H9 (cell line): ENCODE results near the gene PIK3CD. TPM values are rescaled to one million over a fixed set of nuclear protein-coding genes. Genes with fewer than 3 reads are reported as not detected.

Source experiments
- DNase-seq: peaks from one replicate; pipeline ENCODE4 v3.0.0-alpha.2; 2017
- H2AFZ ChIP-seq: one replicate; pipeline ENCODE4 v1.6.1; 2013; ENCODE audit warnings: mild to moderate bottlenecking, low read length, control low read depth, moderate library complexity
- H2AK5ac ChIP-seq: 2 replicates; pipeline ENCODE4 v1.6.1; 2013; ENCODE audit warnings: low read length, control low read depth, mixed read lengths; ENCODE audit not compliant: insufficient read length
- H2BK120ac ChIP-seq: one replicate; pipeline ENCODE4 v1.6.1; 2013; ENCODE audit warnings: low read depth, mild to moderate bottlenecking, low read length, control low read depth, inconsistent platforms; ENCODE audit not compliant: poor library complexity, severe bottlenecking
- H2BK12ac ChIP-seq: 2 replicates; pipeline ENCODE4 v1.6.1; 2013; ENCODE audit warnings: low read length, control low read depth, mixed read lengths, low read depth; ENCODE audit not compliant: insufficient read length
- H2BK15ac ChIP-seq: 2 replicates; pipeline ENCODE4 v1.6.1; 2013; ENCODE audit warnings: low read depth, low read length, control low read depth
- H2BK20ac ChIP-seq: one replicate; pipeline ENCODE4 v1.6.1; 2013; ENCODE audit warnings: low read depth, mild to moderate bottlenecking, low read length, control low read depth, inconsistent platforms; ENCODE audit not compliant: poor library complexity, severe bottlenecking
- H2BK5ac ChIP-seq: 2 replicates; pipeline ENCODE4 v1.6.1; 2013; ENCODE audit warnings: low read length, control low read depth, mixed read lengths; ENCODE audit not compliant: insufficient read length
- H3K14ac ChIP-seq: 2 replicates; pipeline ENCODE4 v1.6.1; 2013; ENCODE audit warnings: low read length, control low read depth; ENCODE audit not compliant: insufficient read depth
- H3K18ac ChIP-seq: 2 replicates; pipeline ENCODE4 v1.6.1; 2013; ENCODE audit warnings: low read depth, mild to moderate bottlenecking, mixed read lengths, low read length, control low read depth; ENCODE audit not compliant: insufficient read length
- H3K23ac ChIP-seq: 2 replicates; pipeline ENCODE4 v1.6.1; 2013; ENCODE audit warnings: low read length, control low read depth, mixed read lengths, low read depth; ENCODE audit not compliant: insufficient read length
- H3K23me2 ChIP-seq: 2 replicates; pipeline ENCODE4 v1.6.1; 2013; ENCODE audit warnings: low read depth, mild to moderate bottlenecking, mixed read lengths, low read length, control low read depth; ENCODE audit not compliant: insufficient read length, poor library complexity, severe bottlenecking
- H3K27ac ChIP-seq: 2 replicates; pipeline ENCODE4 v1.5.1; 2013; ENCODE audit warnings: low read length, control low read depth, mixed read lengths, low read depth; ENCODE audit not compliant: insufficient read length
- H3K27me3 ChIP-seq: 2 replicates; pipeline ENCODE4 v1.6.1; 2013; ENCODE audit warnings: low read length, control low read depth, inconsistent platforms; ENCODE audit not compliant: insufficient read depth
- H3K4ac ChIP-seq: 2 replicates; pipeline ENCODE4 v1.6.1; 2013; ENCODE audit warnings: low read depth, mild to moderate bottlenecking, control low read depth, inconsistent platforms, low read length, moderate library complexity
- H3K4me1 ChIP-seq: 2 replicates; pipeline ENCODE4 v1.6.1; 2013; ENCODE audit warnings: low read length, control low read depth, inconsistent platforms; ENCODE audit not compliant: insufficient read depth
- H3K4me2 ChIP-seq: 2 replicates; pipeline ENCODE4 v1.6.1; 2013; ENCODE audit warnings: low read length, control low read depth, mixed read lengths; ENCODE audit not compliant: insufficient read length, insufficient read depth
- H3K56ac ChIP-seq: 2 replicates; pipeline ENCODE4 v1.6.1; 2013; ENCODE audit warnings: low read depth, mild to moderate bottlenecking, mixed read lengths, low read length, control low read depth; ENCODE audit not compliant: insufficient read length
- H3K79me1 ChIP-seq: 2 replicates; pipeline ENCODE4 v1.6.1; 2013; ENCODE audit warnings: low read depth, mild to moderate bottlenecking, moderate library complexity, low read length, control low read depth, inconsistent platforms; ENCODE audit not compliant: insufficient read depth, poor library complexity, severe bottlenecking
- H3K79me2 ChIP-seq: 2 replicates; pipeline ENCODE4 v1.6.1; 2013; ENCODE audit warnings: low read length, control low read depth, inconsistent platforms; ENCODE audit not compliant: insufficient read depth
- H3K9ac ChIP-seq: 2 replicates; pipeline ENCODE4 v1.6.1; 2013; ENCODE audit warnings: low read length, control low read depth, mixed read lengths; ENCODE audit not compliant: insufficient read length; ENCODE audit errors: extremely low read depth
- H3K9me3 ChIP-seq: one replicate; pipeline ENCODE4 v1.6.1; 2013; ENCODE audit warnings: low read depth, low read length, inconsistent platforms; ENCODE audit not compliant: control insufficient read depth
- H3T11ph ChIP-seq: one replicate; pipeline ENCODE4 v1.6.1; 2013; ENCODE audit warnings: mild to moderate bottlenecking, low read length, control low read depth, inconsistent platforms
- H4K20me1 ChIP-seq: one replicate; pipeline ENCODE4 v1.6.1; 2013; ENCODE audit not compliant: control insufficient read depth, insufficient read length, insufficient read depth
- H4K5ac ChIP-seq: 2 replicates; pipeline ENCODE4 v1.6.1; 2013; ENCODE audit warnings: low read depth, mild to moderate bottlenecking, mixed read lengths, low read length, control low read depth; ENCODE audit not compliant: insufficient read length
- H4K8ac ChIP-seq: replicated peaks from 2 replicates; pipeline ENCODE4 v1.6.1; 2013; ENCODE audit warnings: low read length, control low read depth, mixed read lengths, low read depth; ENCODE audit not compliant: insufficient read length
- H4K91ac ChIP-seq: 2 replicates; pipeline ENCODE4 v1.6.1; 2013; ENCODE audit warnings: low read depth, mild to moderate bottlenecking, moderate library complexity, mixed read lengths, low read length, control low read depth; ENCODE audit not compliant: insufficient read length
- H3K27ac Mint-ChIP-seq, 3 experiments: 2 replicates in 2 of 3; 3 replicates in 1 of 3; pipeline ENCODE4 v1.8.0; 2020 to 2021; ENCODE audit warnings: mixed read lengths in 3 of 3, mild to moderate bottlenecking in 1 of 3, moderate library complexity in 1 of 3
- H3K27me3 Mint-ChIP-seq: 2 replicates; pipeline ENCODE4 v1.8.0; 2021; ENCODE audit warnings: low read depth, mild to moderate bottlenecking, moderate library complexity, mixed read lengths
- H3K36me3 Mint-ChIP-seq, 3 experiments: 2 replicates in 2 of 3; 3 replicates in 1 of 3; pipeline ENCODE4 v1.8.0; 2020 to 2021; ENCODE audit warnings: low read depth in 3 of 3, mixed read lengths in 3 of 3; ENCODE audit not compliant: insufficient read depth in 1 of 3
- H3K4me1 Mint-ChIP-seq, 2 experiments: 2 replicates each; pipeline ENCODE4 v1.8.0; 2020; ENCODE audit warnings: mixed read lengths in 2 of 2
- H3K4me3 Mint-ChIP-seq, 2 experiments: 2 replicates in 1 of 2; 3 replicates in 1 of 2; pipeline ENCODE4 v1.8.0; 2020 to 2021; ENCODE audit warnings: mild to moderate bottlenecking in 2 of 2, mixed read lengths in 2 of 2, moderate library complexity in 1 of 2
- H3K9me3 Mint-ChIP-seq, 2 experiments: 2 replicates in 1 of 2; 3 replicates in 1 of 2; pipeline ENCODE4 v1.8.0; 2020; ENCODE audit warnings: mild to moderate bottlenecking in 2 of 2, mixed read lengths in 2 of 2, moderate library complexity in 1 of 2
- whole genome bisulfite sequencing: extraction: QIAGEN DNeasy Blood & Tissue Kit; methylation state at CpG from one replicate; pipeline ENCODE4 v1.1.7; 2013; ENCODE audit warnings: missing lambda C conversion rate, low lambda C conversion rate, mixed read lengths; ENCODE audit not compliant: insufficient read length; ENCODE audit errors: extremely low coverage; 5-methylcytosine and 5-hydroxymethylcytosine counted together
- total RNA-seq: library from RNA; stranded (reverse); gene quantifications from 2 replicates; pipeline ENCODE4 v1.2.1, GENCODE V29; 2021
- TF ChIP-seq, protein P1 (sequence below): fragments of 200-600 bp; sonication (generic); conservative IDR thresholded peaks from 3 replicates; pipeline ENCODE4 v1.8.0; 2021; ENCODE audit warnings: antibody characterized with exemption, mild to moderate bottlenecking

The PIK3CD gene
- total RNA-seq, 1 experiment from 2014 or later = 10.0 TPM

DNA sequence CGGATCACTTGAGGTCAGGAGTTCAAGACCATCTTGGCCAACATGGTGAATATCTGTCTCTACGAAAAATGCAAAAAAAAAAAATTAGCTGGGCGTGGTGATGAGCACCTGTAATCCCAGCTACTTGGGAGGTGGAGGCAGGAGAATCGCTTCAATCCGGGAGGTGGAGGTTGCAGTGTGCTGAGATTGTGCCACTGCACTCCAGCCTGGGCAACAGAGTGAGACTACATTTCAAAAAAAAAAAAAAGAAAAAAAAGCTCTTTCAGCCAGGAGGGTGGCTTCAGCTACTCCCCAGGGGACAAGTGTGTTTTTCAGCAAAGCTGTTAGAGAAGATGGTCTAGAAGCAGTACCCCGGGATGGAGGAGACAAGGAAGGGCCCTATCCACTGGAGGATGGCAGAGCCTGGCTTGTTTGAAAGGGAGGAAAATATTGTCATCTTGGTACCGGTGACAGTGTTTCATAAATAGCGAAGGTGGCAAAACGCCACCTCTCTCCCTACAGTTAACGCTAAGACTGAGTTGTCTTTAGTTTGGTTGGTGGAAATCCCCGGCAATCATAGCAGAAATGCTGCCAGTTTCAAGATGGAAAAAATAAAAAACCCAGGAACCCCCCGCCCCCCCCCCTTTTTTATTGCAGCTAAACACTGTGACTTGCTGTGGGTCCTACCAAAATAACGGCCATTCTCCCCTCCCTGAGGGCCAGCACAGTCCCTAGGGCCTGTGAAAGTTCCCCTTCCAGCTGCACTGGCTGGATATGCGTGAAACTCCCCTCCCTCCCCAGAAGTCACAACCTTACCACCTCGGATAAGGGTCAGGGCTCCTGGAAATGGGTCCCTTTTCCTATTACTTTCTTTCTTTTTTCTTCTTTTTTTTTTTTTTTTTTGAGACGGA lies 3.5 kb downstream of the PIK3CD start:
- no peak overlapping the region for H4K5ac ChIP-seq
- H3K4me1 ChIP-seq = no peaks in the 10 kb centered on the region
- no peak overlapping the region for H2AK5ac ChIP-seq
- H3K27me3 ChIP-seq = peaks cover 9% of the 10 kb centered on the region; the same call in 1 of the 2 replicates
- H3K79me1 ChIP-seq = no peaks in the 10 kb centered on the region
- H2BK12ac ChIP-seq = no peak overlapping the region
- H3K4me2 ChIP-seq = no peak overlapping the region
- H2BK15ac ChIP-seq = no peak overlapping the region
- H3K27ac Mint-ChIP-seq = no peak overlapping the region
- no peaks in the 10 kb centered on the region for H3K79me2 ChIP-seq
- H3K23ac ChIP-seq = no peak overlapping the region
- H3K9me3 ChIP-seq = no peaks in the 10 kb centered on the region
- H3K9ac ChIP-seq = no peak overlapping the region
- TF ChIP-seq, protein P1, sequence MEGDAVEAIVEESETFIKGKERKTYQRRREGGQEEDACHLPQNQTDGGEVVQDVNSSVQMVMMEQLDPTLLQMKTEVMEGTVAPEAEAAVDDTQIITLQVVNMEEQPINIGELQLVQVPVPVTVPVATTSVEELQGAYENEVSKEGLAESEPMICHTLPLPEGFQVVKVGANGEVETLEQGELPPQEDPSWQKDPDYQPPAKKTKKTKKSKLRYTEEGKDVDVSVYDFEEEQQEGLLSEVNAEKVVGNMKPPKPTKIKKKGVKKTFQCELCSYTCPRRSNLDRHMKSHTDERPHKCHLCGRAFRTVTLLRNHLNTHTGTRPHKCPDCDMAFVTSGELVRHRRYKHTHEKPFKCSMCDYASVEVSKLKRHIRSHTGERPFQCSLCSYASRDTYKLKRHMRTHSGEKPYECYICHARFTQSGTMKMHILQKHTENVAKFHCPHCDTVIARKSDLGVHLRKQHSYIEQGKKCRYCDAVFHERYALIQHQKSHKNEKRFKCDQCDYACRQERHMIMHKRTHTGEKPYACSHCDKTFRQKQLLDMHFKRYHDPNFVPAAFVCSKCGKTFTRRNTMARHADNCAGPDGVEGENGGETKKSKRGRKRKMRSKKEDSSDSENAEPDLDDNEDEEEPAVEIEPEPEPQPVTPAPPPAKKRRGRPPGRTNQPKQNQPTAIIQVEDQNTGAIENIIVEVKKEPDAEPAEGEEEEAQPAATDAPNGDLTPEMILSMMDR = no peak
- H3K27me3 Mint-ChIP-seq = peaks cover 49% of the 10 kb centered on the region
- H4K8ac ChIP-seq = no peak overlapping the region
- WGBS = no CpG with 5 or more reads among the region's 16 CpGs
- no peak overlapping the region for H4K91ac ChIP-seq
- no peaks in the 10 kb centered on the region for H4K20me1 ChIP-seq
- no peak overlapping the region for H2BK20ac ChIP-seq
- H3K4me1 Mint-ChIP-seq = peaks cover 6 to 13% of the 10 kb centered on the region in 2 experiments; a peak in 3 of 4 replicates
- H3K4ac ChIP-seq = no peak overlapping the region
- H3K4me3 Mint-ChIP-seq = no peak overlapping the region
- no peak overlapping the region for H2BK5ac ChIP-seq
- H3K14ac ChIP-seq = no peak overlapping the region
- peaks cover 10% of the 10 kb centered on the region for H3K23me2 ChIP-seq
- no peaks in the 10 kb centered on the region for H3K36me3 Mint-ChIP-seq
- H3K56ac ChIP-seq = no peak overlapping the region
- no peak overlapping the region for H3T11ph ChIP-seq
- H3K9me3 Mint-ChIP-seq = no peaks in the 10 kb centered on the region; a peak in 1 of 5 replicates
- no peak overlapping the region for H2BK120ac ChIP-seq
- no peak overlapping the region for H3K27ac ChIP-seq
- DNase-seq = no peak
- no peak overlapping the region for H2AFZ ChIP-seq
- no peak overlapping the region for H3K18ac ChIP-seq
